Activated CD8-positive, alpha-beta T cell treated with anti-CD3 and anti-CD28 coated beads for 36 hours (primary cell): ENCODE measurements around the gene AXIN1. TPM values are rescaled to one million over a fixed set of nuclear protein-coding genes. Genes with fewer than 3 reads are reported as not detected.

ENCODE experiments used
- ATAC-seq: fragments of 200-7000 bp; cut with Tn5 transposase; one replicate; pipeline ENCODE4 v1.10.0; 2021; ENCODE audit warnings: mild to moderate bottlenecking, moderate library complexity
- CTCF ChIA-PET: fragments of 350-600 bp; sonication (Branson Sonifier 250); formaldehyde crosslinking; loops from one replicate; lab custom pipeline; 2021; ENCODE audit warnings: antibody characterized with exemption; lab: Charles Lee
- POLR2A ChIA-PET: fragments of 350-600 bp; sonication (Branson Sonifier 250); formaldehyde crosslinking; loops from one replicate; lab custom pipeline; 2021; ENCODE audit warnings: antibody characterized with exemption; lab: Charles Lee
- DNase-seq: peaks from one replicate; pipeline ENCODE4 v3.0.0-alpha.2; 2020
- H3K27ac Mint-ChIP-seq: one replicate; pipeline ENCODE4 v1.8.0; 2021; ENCODE audit warnings: mild to moderate bottlenecking, mixed read lengths
- H3K27me3 Mint-ChIP-seq: one replicate; pipeline ENCODE4 v1.8.0; 2021; ENCODE audit warnings: mixed read lengths
- H3K36me3 Mint-ChIP-seq: one replicate; pipeline ENCODE4 v1.8.0; 2021; ENCODE audit warnings: low read depth, mixed read lengths
- H3K4me1 Mint-ChIP-seq: one replicate; pipeline ENCODE4 v1.8.0; 2021; ENCODE audit warnings: low read depth, mixed read lengths
- H3K4me3 Mint-ChIP-seq: one replicate; pipeline ENCODE4 v1.8.0; 2021; ENCODE audit warnings: mild to moderate bottlenecking, moderate library complexity, mixed read lengths
- H3K9me3 Mint-ChIP-seq: one replicate; pipeline ENCODE4 v1.8.0; 2021; ENCODE audit warnings: mixed read lengths
- CTCF ChIP-seq: fragments of 200-600 bp; IDR thresholded peaks from one replicate; pipeline ENCODE4 v1.8.0; 2022; ENCODE audit warnings: antibody characterized with exemption, mild to moderate bottlenecking
- intact Hi-C: fragments of 100-400 bp; cut with micrococcal nuclease; formaldehyde crosslinking; loops from one replicate; pipeline ENCODE4 v1.10.0; 2022
- total RNA-seq, 2 experiments: library from RNA; stranded (reverse); gene quantifications; one replicate each; pipeline ENCODE4 v1.2.3, GENCODE V29; 2021

Gene AXIN1
- total RNA-seq, 2 experiments from 2014 or later = 24.1 to 24.9 TPM

- Mint-ChIP-seq H3K36me3 (peaks cover 12% of the 10 kb centered on the region), H3K4me3 (no peak overlapping the region), H3K9me3 (no peaks in the 10 kb centered on the region), H3K4me1 (no peaks in the 10 kb centered on the region), H3K27ac (no peak overlapping the region), H3K27me3 (no peaks in the 10 kb centered on the region)
- ChIA-PET CTCF (no interaction called here), POLR2A (no interaction called here)
- intact Hi-C loops = no loop called here
- ATAC-seq (no peak), DNase-seq (no peak)
- TF ChIP-seq CTCF = no peak
Measured at GRCh38 chr16:290681-291405, 61.7 kb downstream of the AXIN1 start.

GRCh38 chr16:290015-290680 is 62.4 kb downstream of the AXIN1 start:
- no peak overlapping the region for H3K4me3 Mint-ChIP-seq
- H3K36me3 Mint-ChIP-seq = peaks cover 12% of the 10 kb centered on the region
- CTCF ChIA-PET = no interaction called here
- POLR2A ChIA-PET = no interaction called here
- H3K9me3 Mint-ChIP-seq = no peaks in the 10 kb centered on the region
- TF ChIP-seq CTCF = no peak
- H3K27me3 Mint-ChIP-seq = no peaks in the 10 kb centered on the region
- no peaks in the 10 kb centered on the region for H3K4me1 Mint-ChIP-seq
- no peak for DNase-seq
- no peak for ATAC-seq
- intact Hi-C loops = no loop called here
- no peak overlapping the region for H3K27ac Mint-ChIP-seq

- Mint-ChIP-seq H3K36me3 (peaks cover 12% of the 10 kb centered on the region), H3K27me3 (no peaks in the 10 kb centered on the region), H3K4me3 (no peak overlapping the region), H3K4me1 (no peaks in the 10 kb centered on the region), H3K9me3 (no peaks in the 10 kb centered on the region), H3K27ac (no peak overlapping the region)
- ChIA-PET CTCF (no interaction called here), POLR2A (no interaction called here)
- intact Hi-C loops = no loop called here
- DNase-seq (no peak), ATAC-seq (no peak)
- no peak for TF ChIP-seq CTCF
Measured at GRCh38 chr16:289395-289997, 63.0 kb downstream of the AXIN1 start.

- Mint-ChIP-seq H3K36me3 (peaks cover 12% of the 10 kb centered on the region), H3K27me3 (no peaks in the 10 kb centered on the region), H3K9me3 (no peaks in the 10 kb centered on the region), H3K4me3 (no peak overlapping the region), H3K27ac (no peak overlapping the region), H3K4me1 (no peaks in the 10 kb centered on the region)
- intact Hi-C loops = no loop called here
- ChIA-PET POLR2A (no interaction called here), CTCF (no interaction called here)
- TF ChIP-seq CTCF = no peak
- DNase-seq = no peak
- no peak for ATAC-seq
Measured at GRCh38 chr16:287981-288920, 64.3 kb downstream of the AXIN1 start.
